ENCODE results near the gene FBXO31.

Gene FBXO31

GRCh38 chr16:87329436-87330256, 53.9 kb downstream of the FBXO31 start:
- no peaks in the 10 kb centered on the region for H3K9me3 ChIP-seq (ENCODE audit: low read length)
- no peak overlapping the region for H3K4me3 ChIP-seq (ENCODE audit: low read depth in 1 of 2, low read length in 2 of 2)
- H3K4me1 ChIP-seq (ENCODE audit: insufficient read depth, low read length) = no peaks in the 10 kb centered on the region
- peaks cover 34% of the 10 kb centered on the region for H3K36me3 ChIP-seq (ENCODE audit: insufficient read depth, low read length)
- H3K27me3 ChIP-seq (ENCODE audit: control insufficient read depth in 1 of 2, insufficient read depth in 2 of 2, low read length in 2 of 2) = no peaks in the 10 kb centered on the region
- no peak overlapping the region for H3K9ac ChIP-seq (ENCODE audit: low read length)
- no peak overlapping the region for H3K27ac ChIP-seq (ENCODE audit: low read depth, low read length)

DNA sequence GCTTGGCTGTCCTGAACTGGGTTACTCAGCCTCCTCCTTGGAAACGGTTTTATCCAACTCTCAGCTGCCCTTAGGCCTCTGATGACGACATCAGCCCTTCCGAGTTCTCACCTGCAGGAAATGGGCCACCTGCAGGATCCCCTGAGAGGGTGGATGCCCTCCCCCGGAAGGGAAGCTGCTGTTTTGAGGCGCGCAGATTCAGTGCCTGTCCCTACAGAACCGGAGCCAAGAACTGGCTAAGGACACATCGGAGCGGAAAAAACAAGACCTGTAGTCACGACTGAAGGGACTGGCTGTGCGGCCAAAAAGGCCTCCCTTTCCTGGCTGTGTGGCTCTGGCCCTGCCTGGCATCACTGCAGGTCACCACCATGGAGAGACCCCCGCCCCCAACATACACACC, 54.7 kb downstream of the FBXO31 start:
- Histone ChIP-seq H3K9ac (ENCODE audit: low read length) (no peak overlapping the region), H3K27ac (ENCODE audit: low read depth, low read length) (no peak overlapping the region), H3K36me3 (ENCODE audit: insufficient read depth, low read length) (peaks cover 28% of the 10 kb centered on the region)

DNA sequence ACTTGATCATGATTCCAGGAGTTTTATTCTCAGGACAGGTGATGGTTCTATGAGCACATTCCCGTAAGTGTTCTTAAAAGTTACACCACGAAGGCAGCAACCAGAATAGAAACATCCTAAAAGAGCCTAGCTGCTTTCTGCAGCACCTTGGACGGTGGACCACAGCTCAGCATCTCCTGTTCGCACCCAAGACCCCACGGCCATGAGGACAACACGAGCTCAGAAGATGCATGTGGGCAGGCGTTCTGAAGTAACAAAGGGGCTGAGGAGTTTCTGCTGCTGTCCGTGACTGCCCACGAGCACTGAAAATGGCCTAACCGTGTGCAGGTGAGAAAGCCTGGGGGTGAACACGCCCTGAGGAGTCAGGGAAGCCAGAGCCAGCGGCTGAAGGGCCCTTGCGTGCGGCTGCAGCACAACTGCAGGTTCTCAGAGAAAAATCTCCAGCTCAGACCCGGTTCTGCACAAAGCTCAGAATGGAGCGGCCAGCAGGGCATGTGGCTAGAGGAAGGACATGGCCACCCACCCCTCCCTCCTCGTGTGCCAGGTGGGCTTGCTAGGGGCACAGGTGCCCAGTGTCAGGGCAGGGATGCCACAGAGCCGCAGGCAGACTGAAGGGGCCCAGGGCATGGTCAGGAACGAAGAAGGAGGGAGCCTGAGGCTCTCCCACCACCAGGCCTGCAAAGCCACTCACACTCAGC, 55.6 kb downstream of the FBXO31 start:
- Histone ChIP-seq H3K4me3 (ENCODE audit: low read depth in 1 of 2, low read length in 2 of 2) (no peak overlapping the region), H3K36me3 (ENCODE audit: insufficient read depth, low read length) (peaks cover 26% of the 10 kb centered on the region), H3K27me3 (ENCODE audit: control insufficient read depth in 1 of 2, insufficient read depth in 2 of 2, low read length in 2 of 2) (no peaks in the 10 kb centered on the region), H3K9me3 (ENCODE audit: low read length) (no peaks in the 10 kb centered on the region), H3K9ac (ENCODE audit: low read length) (no peak overlapping the region), H3K4me1 (ENCODE audit: insufficient read depth, low read length) (no peaks in the 10 kb centered on the region), H3K27ac (ENCODE audit: low read depth, low read length) (no peak overlapping the region)

More for the DNA sequence above, 54.7 kb downstream of the FBXO31 start:
- Histone ChIP-seq H3K4me3 (ENCODE audit: low read depth in 1 of 2, low read length in 2 of 2) (no peak overlapping the region), H3K4me1 (ENCODE audit: insufficient read depth, low read length) (no peaks in the 10 kb centered on the region), H3K9me3 (ENCODE audit: low read length) (no peaks in the 10 kb centered on the region), H3K27me3 (ENCODE audit: control insufficient read depth in 1 of 2, insufficient read depth in 2 of 2, low read length in 2 of 2) (no peaks in the 10 kb centered on the region)

GRCh38 chr16:87326151-87326571, 57.4 kb downstream of the FBXO31 start:
- Histone ChIP-seq H3K27me3 (ENCODE audit: control insufficient read depth in 1 of 2, insufficient read depth in 2 of 2, low read length in 2 of 2) (no peaks in the 10 kb centered on the region), H3K4me3 (ENCODE audit: low read depth in 1 of 2, low read length in 2 of 2) (no peak overlapping the region), H3K9ac (ENCODE audit: low read length) (no peak overlapping the region), H3K9me3 (ENCODE audit: low read length) (no peaks in the 10 kb centered on the region), H3K36me3 (ENCODE audit: insufficient read depth, low read length) (peaks cover 20% of the 10 kb centered on the region), H3K27ac (ENCODE audit: low read depth, low read length) (no peak overlapping the region), H3K4me1 (ENCODE audit: insufficient read depth, low read length) (no peaks in the 10 kb centered on the region)

DNA sequence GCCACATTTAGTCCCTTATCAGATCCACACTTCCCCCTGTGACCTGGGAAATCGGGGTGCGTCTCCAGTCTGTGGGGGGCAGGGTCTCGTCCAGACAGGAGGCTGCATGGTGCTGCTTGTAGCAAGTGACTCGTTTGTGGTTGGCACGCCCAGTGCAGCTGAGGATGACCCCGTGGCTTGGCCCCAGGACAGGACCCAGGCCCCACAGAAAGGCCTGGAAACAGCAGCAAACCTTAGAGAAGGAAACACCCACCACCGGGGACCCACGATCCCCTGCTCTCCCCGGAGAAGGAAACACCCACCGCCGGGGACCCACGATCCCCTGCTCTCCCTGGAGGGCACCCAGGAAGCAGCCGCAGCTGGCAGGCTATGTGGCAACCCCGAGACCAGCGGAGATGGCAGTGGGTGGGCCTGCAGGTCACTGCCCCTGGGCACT, 58.1 kb downstream of the FBXO31 start:
- Histone ChIP-seq H3K4me3 (ENCODE audit: low read depth in 1 of 2, low read length in 2 of 2) (no peak overlapping the region), H3K27me3 (ENCODE audit: control insufficient read depth in 1 of 2, insufficient read depth in 2 of 2, low read length in 2 of 2) (no peaks in the 10 kb centered on the region), H3K36me3 (ENCODE audit: insufficient read depth, low read length) (peaks cover 13% of the 10 kb centered on the region), H3K4me1 (ENCODE audit: insufficient read depth, low read length) (no peaks in the 10 kb centered on the region), H3K9me3 (ENCODE audit: low read length) (no peaks in the 10 kb centered on the region), H3K27ac (ENCODE audit: low read depth, low read length) (no peak overlapping the region), H3K9ac (ENCODE audit: low read length) (no peak overlapping the region)

DNA sequence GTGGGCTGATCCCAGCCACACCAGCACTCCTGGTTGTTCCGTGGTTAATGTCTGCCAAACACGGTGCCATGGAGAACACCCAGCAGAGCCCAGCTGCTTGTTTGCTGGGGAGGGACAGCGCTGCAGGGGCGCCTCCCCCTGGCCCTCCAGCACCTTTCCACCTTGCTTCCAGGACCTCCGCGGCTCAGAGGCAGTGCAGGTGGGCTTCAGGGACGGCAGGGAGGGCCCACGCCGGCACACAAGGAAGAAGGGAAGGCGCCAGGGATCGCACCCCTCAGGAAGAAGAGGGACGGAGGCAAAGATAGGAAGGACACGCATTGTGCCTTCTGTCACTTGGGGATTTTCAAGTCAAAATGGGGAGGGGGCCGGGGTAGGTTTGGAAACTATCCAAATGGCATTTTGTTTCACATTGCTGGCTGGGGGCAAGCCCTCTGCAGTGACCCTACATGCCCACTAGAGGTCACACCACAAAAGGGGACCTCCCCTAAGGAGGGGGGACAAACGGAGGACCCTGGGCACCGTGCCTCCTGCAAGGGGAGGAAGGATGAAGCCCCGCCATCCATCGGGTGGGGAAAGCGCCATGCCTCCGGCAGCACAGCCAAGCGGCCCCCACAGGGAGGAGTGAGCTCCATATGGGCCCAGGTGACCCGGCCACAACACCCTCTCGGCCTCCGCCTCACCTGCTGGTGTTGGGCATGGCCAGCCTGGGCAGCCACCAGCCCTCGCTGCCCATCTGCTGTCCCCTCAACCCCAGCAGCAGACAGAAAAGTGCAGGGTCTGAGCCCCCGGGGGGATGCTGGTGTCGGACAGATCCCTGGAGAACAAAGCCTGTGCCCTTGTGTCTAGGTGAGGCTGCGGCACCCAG, 58.9 kb downstream of the FBXO31 start:
- Histone ChIP-seq H3K9me3 (ENCODE audit: low read length) (no peaks in the 10 kb centered on the region), H3K9ac (ENCODE audit: low read length) (no peak overlapping the region), H3K4me1 (ENCODE audit: insufficient read depth, low read length) (no peaks in the 10 kb centered on the region), H3K36me3 (ENCODE audit: insufficient read depth, low read length) (peaks cover 5% of the 10 kb centered on the region), H3K4me3 (ENCODE audit: low read depth in 1 of 2, low read length in 2 of 2) (no peak overlapping the region), H3K27ac (ENCODE audit: low read depth, low read length) (no peak overlapping the region), H3K27me3 (ENCODE audit: control insufficient read depth in 1 of 2, insufficient read depth in 2 of 2, low read length in 2 of 2) (no peaks in the 10 kb centered on the region)

DNA sequence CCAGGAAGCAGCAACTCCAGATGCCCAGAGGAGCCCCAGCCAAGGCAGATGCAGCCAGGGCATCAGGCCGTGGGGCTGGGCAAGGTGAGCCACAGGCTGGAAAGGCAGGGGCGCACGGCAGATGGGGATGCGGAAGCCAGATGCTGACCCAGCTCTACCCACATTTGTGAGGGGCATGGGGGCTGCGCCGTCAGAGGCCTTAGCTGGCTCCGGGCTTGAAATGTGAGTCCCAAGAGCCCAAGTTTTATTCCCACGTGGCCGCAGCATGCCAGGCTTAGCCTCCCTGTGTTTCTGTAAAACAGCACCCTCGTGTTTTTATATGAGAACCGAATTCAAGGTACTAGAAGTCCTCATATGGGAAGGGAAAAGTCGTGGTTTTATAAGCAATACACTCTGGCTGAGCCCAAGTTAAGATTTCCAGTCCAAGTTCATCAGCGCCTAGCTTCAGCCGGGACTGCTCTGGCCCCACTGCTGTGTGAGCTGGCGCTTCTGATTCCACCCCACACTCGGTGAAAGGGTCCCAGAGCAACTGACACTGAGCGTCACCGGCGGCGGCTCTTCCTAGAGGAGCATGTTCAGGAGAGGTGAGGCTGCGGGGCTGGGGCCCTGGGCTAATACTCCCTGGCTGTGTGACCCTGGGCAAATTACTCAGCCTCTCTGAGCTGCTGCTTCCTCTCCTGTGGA, 59.7 kb downstream of the FBXO31 start:
- Histone ChIP-seq H3K36me3 (ENCODE audit: insufficient read depth, low read length) (no peaks in the 10 kb centered on the region), H3K4me1 (ENCODE audit: insufficient read depth, low read length) (no peaks in the 10 kb centered on the region), H3K4me3 (ENCODE audit: low read depth in 1 of 2, low read length in 2 of 2) (no peak overlapping the region), H3K27ac (ENCODE audit: low read depth, low read length) (no peak overlapping the region), H3K9ac (ENCODE audit: low read length) (no peak overlapping the region), H3K9me3 (ENCODE audit: low read length) (no peaks in the 10 kb centered on the region), H3K27me3 (ENCODE audit: control insufficient read depth in 1 of 2, insufficient read depth in 2 of 2, low read length in 2 of 2) (no peaks in the 10 kb centered on the region)

DNA sequence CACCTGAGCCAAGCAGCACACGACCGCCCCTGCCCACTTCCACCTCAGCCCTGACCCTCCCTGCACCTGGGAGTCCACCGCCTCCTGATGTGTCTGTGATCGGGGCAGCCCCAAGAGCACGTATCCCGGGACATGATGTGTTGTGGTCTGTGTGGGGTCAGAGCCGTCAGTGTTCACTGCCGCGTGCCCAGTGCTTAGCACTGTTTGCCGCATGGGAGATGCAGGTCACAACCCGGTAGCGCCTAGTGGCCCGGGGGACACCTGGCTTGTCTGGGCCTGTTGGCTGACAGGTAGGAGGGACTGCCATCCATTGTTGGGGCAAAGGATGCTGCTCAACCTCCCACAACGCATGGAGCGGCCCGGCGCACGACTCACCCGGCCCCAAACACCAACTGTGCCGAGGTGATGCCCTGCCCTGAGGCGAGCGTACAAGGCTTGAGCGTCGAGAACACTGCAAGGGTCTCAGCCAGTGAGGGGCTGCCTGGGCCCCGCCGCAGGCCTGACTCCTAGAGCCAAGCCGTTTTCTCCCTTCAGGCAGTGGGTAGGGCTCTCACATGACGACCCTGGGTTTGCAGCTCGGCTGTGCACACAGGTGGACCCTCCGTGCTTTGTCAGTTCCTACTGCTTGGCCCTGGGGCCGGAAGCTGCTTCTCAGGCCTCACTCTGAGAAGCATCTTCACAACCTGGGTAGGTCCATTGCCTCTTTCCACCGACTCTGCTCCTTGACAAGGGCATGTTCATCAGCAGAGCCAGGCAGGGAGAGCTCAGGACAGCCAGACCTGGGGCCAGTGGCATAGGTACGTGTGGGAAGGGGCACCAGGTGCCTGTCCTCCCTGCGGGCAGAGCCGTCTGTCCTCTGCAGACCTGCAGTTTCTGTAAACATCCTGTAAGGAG, 60.5 kb downstream of the FBXO31 start:
- Histone ChIP-seq H3K4me3 (ENCODE audit: low read depth in 1 of 2, low read length in 2 of 2) (no peak overlapping the region), H3K27ac (ENCODE audit: low read depth, low read length) (no peak overlapping the region), H3K27me3 (ENCODE audit: control insufficient read depth in 1 of 2, insufficient read depth in 2 of 2, low read length in 2 of 2) (no peaks in the 10 kb centered on the region), H3K9ac (ENCODE audit: low read length) (no peak overlapping the region), H3K9me3 (ENCODE audit: low read length) (no peaks in the 10 kb centered on the region), H3K36me3 (ENCODE audit: insufficient read depth, low read length) (no peaks in the 10 kb centered on the region), H3K4me1 (ENCODE audit: insufficient read depth, low read length) (peaks cover 5% of the 10 kb centered on the region)

- H3K27ac ChIP-seq (ENCODE audit: low read depth, low read length) = no peak overlapping the region
- H3K36me3 ChIP-seq (ENCODE audit: insufficient read depth, low read length) = no peaks in the 10 kb centered on the region
- no peaks in the 10 kb centered on the region for H3K9me3 ChIP-seq (ENCODE audit: low read length)
- peaks cover 8% of the 10 kb centered on the region for H3K4me1 ChIP-seq (ENCODE audit: insufficient read depth, low read length)
- no peaks in the 10 kb centered on the region for H3K27me3 ChIP-seq (ENCODE audit: control insufficient read depth in 1 of 2, insufficient read depth in 2 of 2, low read length in 2 of 2)
- no peak overlapping the region for H3K9ac ChIP-seq (ENCODE audit: low read length)
- no peak overlapping the region for H3K4me3 ChIP-seq (ENCODE audit: low read depth in 1 of 2, low read length in 2 of 2)
These were observed 61.2 kb downstream of the FBXO31 start for GRCh38 chr16:87322360-87322759.

DNA sequence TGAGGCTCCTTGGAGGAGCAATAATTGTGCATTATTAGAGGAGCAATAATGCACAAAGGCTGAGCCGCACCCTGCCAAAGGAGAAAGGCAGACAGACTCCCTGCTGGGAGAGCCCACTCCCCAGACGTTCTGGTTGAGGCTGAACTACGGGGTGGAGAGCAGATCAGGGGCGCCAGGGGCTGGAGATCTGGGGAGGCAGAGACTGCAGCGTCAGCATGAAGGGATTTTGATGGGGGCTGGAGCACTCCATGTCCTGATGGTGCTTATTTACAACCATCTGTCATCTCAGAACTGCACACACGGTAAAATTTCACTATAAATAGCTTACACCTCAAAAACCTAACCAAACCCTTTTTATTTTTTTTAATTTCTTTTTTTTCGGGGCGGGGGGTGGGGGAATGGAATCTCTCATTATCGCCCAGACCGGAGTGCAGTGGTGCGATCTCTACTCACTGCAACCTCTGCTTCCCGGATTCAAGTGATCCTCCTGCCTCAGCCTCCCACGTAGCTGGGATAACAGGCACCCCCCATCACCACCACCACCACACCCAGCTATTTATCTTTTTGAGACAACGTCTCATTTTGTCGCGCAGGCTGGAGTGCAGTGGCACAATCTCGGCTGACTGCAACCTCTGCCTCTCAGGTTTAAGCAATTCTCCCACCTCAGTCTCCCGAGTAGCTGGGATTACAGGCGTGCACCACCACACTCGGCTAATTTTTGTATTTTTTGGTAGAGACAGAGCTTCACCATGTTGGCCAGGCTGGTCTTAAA, 62.1 kb downstream of the FBXO31 start:
- Histone ChIP-seq H3K27me3 (ENCODE audit: control insufficient read depth in 1 of 2, insufficient read depth in 2 of 2, low read length in 2 of 2) (no peaks in the 10 kb centered on the region), H3K27ac (ENCODE audit: low read depth, low read length) (no peak overlapping the region), H3K4me1 (ENCODE audit: insufficient read depth, low read length) (peaks cover 8% of the 10 kb centered on the region), H3K4me3 (ENCODE audit: low read depth in 1 of 2, low read length in 2 of 2) (no peak overlapping the region), H3K9ac (ENCODE audit: low read length) (no peak overlapping the region), H3K9me3 (ENCODE audit: low read length) (no peaks in the 10 kb centered on the region), H3K36me3 (ENCODE audit: insufficient read depth, low read length) (no peaks in the 10 kb centered on the region)

All from muscle layer of colon (tissue), 2 donors.